Lung (tissue), 12 donors: ENCODE measurements around the gene ZFP62. TPM values are rescaled to one million over a fixed set of nuclear protein-coding genes. Genes with fewer than 3 reads are reported as not detected.

Experiments
- ATAC-seq: fragments of 200-7000 bp; cut with Tn5 transposase; one replicate; pipeline ENCODE4 v1.9.1; 2020; ENCODE audit warnings: moderate number of reproducible peaks; ENCODE audit not compliant: insufficient read depth, low FRiP score
- DNase-seq, 3 donors: peaks; one replicate each; pipeline ENCODE4 v3.0.0-alpha.2; 2013 to 2017
- H3K27ac ChIP-seq, 2 donors: one replicate each; pipeline ENCODE4 v1.5.1; 2013; ENCODE audit warnings: mild to moderate bottlenecking in 2 of 2, moderate library complexity in 2 of 2, control low read depth in 1 of 2, inconsistent platforms in 1 of 2, low read depth in 1 of 2, low read length in 1 of 2
- H3K27me3 ChIP-seq, 3 donors: one replicate each; pipeline ENCODE4 v1.5.1; 2013; ENCODE audit warnings: low read length in 2 of 3; ENCODE audit not compliant: control insufficient read depth in 3 of 3, insufficient read depth in 3 of 3
- H3K36me3 ChIP-seq, 4 donors: one replicate each; pipeline ENCODE4 v1.5.1; 2013; ENCODE audit warnings: low read length in 4 of 4, mild to moderate bottlenecking in 1 of 4, moderate library complexity in 1 of 4; ENCODE audit not compliant: control insufficient read depth in 4 of 4, insufficient read depth in 4 of 4
- H3K4me1 ChIP-seq, 5 donors: one replicate each; pipeline ENCODE4 v1.5.1; 2013; ENCODE audit warnings: low read length in 5 of 5, mild to moderate bottlenecking in 2 of 5, moderate library complexity in 1 of 5; ENCODE audit not compliant: control insufficient read depth in 5 of 5, insufficient read depth in 5 of 5
- H3K4me3 ChIP-seq: one replicate; pipeline ENCODE4 v1.5.1; 2013; ENCODE audit warnings: mild to moderate bottlenecking, control low read depth, moderate library complexity
- H3K9ac ChIP-seq, 2 donors: one replicate each; pipeline ENCODE4 v1.5.1; 2013; ENCODE audit warnings: low read length in 2 of 2, control low read depth in 1 of 2; ENCODE audit not compliant: insufficient read depth in 1 of 2
- H3K9me3 ChIP-seq, 4 donors: one replicate each; pipeline ENCODE4 v1.5.1; 2013; ENCODE audit warnings: low read length in 3 of 4, mild to moderate bottlenecking in 1 of 4, moderate library complexity in 1 of 4; ENCODE audit not compliant: control insufficient read depth in 4 of 4, insufficient read depth in 3 of 4
- CTCF ChIP-seq: IDR thresholded peaks from 2 replicates; pipeline ENCODE4 v1.5.1; 2012; ENCODE audit warnings: mild to moderate bottlenecking; ENCODE audit errors: control extremely low read depth, extremely low read depth
- WGBS, 2 donors: extraction: QIAGEN DNeasy Blood & Tissue Kit; methylation state at CpG; one replicate each; pipeline ENCODE4 v1.1.7; 2013; 5-methylcytosine and 5-hydroxymethylcytosine counted together
- polyA plus RNA-seq, 2 donors: library from polyadenylated mRNA; stranded (reverse); fragments of 200-250 nt; gene quantifications; one replicate each; pipeline ENCODE4 v1.2.1, GENCODE V29; 2013
- total RNA-seq, 2 donors: library from RNA; depleted of rRNA in 1 of 2; stranded (reverse); fragments of >200 nt in 1 of 2; gene quantifications; one replicate each; pipeline ENCODE4 v1.2.1, GENCODE V29; 2014 to 2021
- donor health status: control.
- donor health status: control.
- donor health status: Bipolar disorder and iron deficiency.
- donor health status: healthy.
- donor health status: DM: yes; HTN: yes; CAD: no.

The ZFP62 gene
- total and polyA plus RNA-seq, 4 donors = 9.6 to 31.2 (median 20.0) TPM

GRCh38 chr5:180825768-180826525, 35.1 kb downstream of the ZFP62 start:
- no peak for TF ChIP-seq CTCF
- ATAC-seq = no peak
- Histone ChIP-seq H3K4me1 (peaks cover 0 to 11% (median 4%) of the 10 kb centered on the region in 5 donors), H3K36me3 (peaks cover 0 to 13% (median 3%) of the 10 kb centered on the region in 4 donors), H3K27ac (peak overlapping the region; percentile 13 to 62), H3K4me3 (no peak overlapping the region), H3K9me3 (peaks cover 0 to 5% (median 2%) of the 10 kb centered on the region in 4 donors), H3K9ac (no peak overlapping the region), H3K27me3 (no peaks in the 10 kb centered on the region)
- no peak for DNase-seq
- 88 to 90% methylated on average over 3 of the region's 3 CpGs for WGBS, 2 donors

- H3K4me3 ChIP-seq = no peak overlapping the region
- DNase-seq (no peak), ATAC-seq (no peak)
- no peaks in the 10 kb centered on the region for H3K27me3 ChIP-seq
- H3K9me3 ChIP-seq = no peaks in the 10 kb centered on the region
- WGBS, 2 donors = 66 to 82% methylated on average over 10 of the region's 10 CpGs
- H3K27ac ChIP-seq = peak overlapping the region in 1 of 2 donors; percentile 3
- peaks cover 0 to 6% (median 0%) of the 10 kb centered on the region in 5 donors for H3K4me1 ChIP-seq
- peaks cover 0 to 7% (median 0%) of the 10 kb centered on the region in 4 donors for H3K36me3 ChIP-seq
- TF ChIP-seq CTCF = no peak
- no peak overlapping the region for H3K9ac ChIP-seq
These were observed 36.2 kb downstream of the ZFP62 start for GRCh38 chr5:180824630-180825476.

- no peak for ATAC-seq
- H3K27ac ChIP-seq = no peak overlapping the region
- WGBS, 2 donors = 76 to 79% methylated on average over 6 of the region's 6 CpGs
These were observed 37.0 kb downstream of the ZFP62 start for GRCh38 chr5:180823940-180824629.

More at GRCh38 chr5:180823940-180824629, 37.0 kb downstream of the ZFP62 start:
- Histone ChIP-seq H3K4me1 (peaks cover 0 to 3% (median 0%) of the 10 kb centered on the region in 5 donors), H3K36me3 (no peaks in the 10 kb centered on the region), H3K9ac (no peak overlapping the region), H3K9me3 (no peaks in the 10 kb centered on the region), H3K4me3 (no peak overlapping the region), H3K27me3 (no peaks in the 10 kb centered on the region)
- no peak for TF ChIP-seq CTCF
- no peak for DNase-seq
